Activated T-helper 1 cell treated with anti-CD3 and anti-CD28 coated beads, Interleukin-12 subunit alpha, Interleukin-12 subunit beta, Interleukin-2, Interleukin-4 antibody, amounts not matched to agents 30 ng/mL and 10 ng/mL and 1 ng/mL, durations not matched to agents 14 hours and 24 hours and 36 hours (primary cell): Measurements from ENCODE around the gene ADPGK. TPM values are rescaled to one million over a fixed set of nuclear protein-coding genes. Genes with fewer than 3 reads are reported as not detected.

ENCODE experiments used
- DNase-seq: peaks from one replicate; pipeline ENCODE4 v3.0.0; 2021; ENCODE audit warnings: low spot score
- H3K27ac Mint-ChIP-seq: one replicate; pipeline ENCODE4 v1.8.0; 2021; ENCODE audit warnings: mild to moderate bottlenecking, mixed read lengths
- H3K27me3 Mint-ChIP-seq: one replicate; pipeline ENCODE4 v1.8.0; 2022; ENCODE audit warnings: mild to moderate bottlenecking, moderate library complexity, mixed read lengths; ENCODE audit not compliant: insufficient read depth
- H3K36me3 Mint-ChIP-seq: one replicate; pipeline ENCODE4 v1.8.0; 2021; ENCODE audit warnings: low read depth, mixed read lengths
- H3K4me1 Mint-ChIP-seq: one replicate; pipeline ENCODE4 v1.8.0; 2021; ENCODE audit warnings: low read depth, mixed read lengths
- H3K4me3 Mint-ChIP-seq: one replicate; pipeline ENCODE4 v1.8.0; 2021; ENCODE audit warnings: mild to moderate bottlenecking, moderate library complexity, mixed read lengths
- H3K9me3 Mint-ChIP-seq: one replicate; pipeline ENCODE4 v1.8.0; 2021; ENCODE audit warnings: mixed read lengths
- intact Hi-C: fragments of 100-400 bp; cut with micrococcal nuclease; formaldehyde crosslinking; loops from one replicate; pipeline ENCODE4 v1.15.1; 2024
- total RNA-seq: library from RNA; stranded (reverse); gene quantifications from 2 replicates; pipeline ENCODE4 v1.2.3, GENCODE V29; 2022

The ADPGK gene
- total RNA-seq, 1 donor from 2014 or later, result 94.0 TPM

GRCh38 chr15:72760590-72761260 is 22.8 kb downstream of the ADPGK start:
- H3K27me3 Mint-ChIP-seq, result no peaks in the 10 kb centered on the region
- H3K27ac Mint-ChIP-seq, result no peak overlapping the region
- peaks cover 61% of the 10 kb centered on the region for H3K36me3 Mint-ChIP-seq
- no peaks in the 10 kb centered on the region for H3K9me3 Mint-ChIP-seq
- no peak for DNase-seq
- intact Hi-C loops, result no loop called here
- H3K4me1 Mint-ChIP-seq, result peaks cover 45% of the 10 kb centered on the region
- no peak overlapping the region for H3K4me3 Mint-ChIP-seq

GRCh38 chr15:72758182-72758581 is 25.4 kb downstream of the ADPGK start:
- Mint-ChIP-seq H3K9me3 (no peaks in the 10 kb centered on the region), H3K27ac (no peak overlapping the region), H3K36me3 (peaks cover 64% of the 10 kb centered on the region), H3K4me1 (peaks cover 42% of the 10 kb centered on the region), H3K4me3 (no peak overlapping the region), H3K27me3 (no peaks in the 10 kb centered on the region)
- DNase-seq, result no peak
- intact Hi-C loops, result no loop called here

GRCh38 chr15:72754096-72754495 is 29.5 kb downstream of the ADPGK start:
- Mint-ChIP-seq H3K4me3 (no peak overlapping the region), H3K4me1 (peaks cover 41% of the 10 kb centered on the region), H3K36me3 (peaks cover 61% of the 10 kb centered on the region), H3K27ac (no peak overlapping the region), H3K9me3 (no peaks in the 10 kb centered on the region), H3K27me3 (no peaks in the 10 kb centered on the region)
- DNase-seq, result no peak
- intact Hi-C loops, result no loop called here

GRCh38 chr15:72751751-72752455 is 31.7 kb downstream of the ADPGK start:
- Mint-ChIP-seq H3K9me3 (no peaks in the 10 kb centered on the region), H3K27me3 (no peaks in the 10 kb centered on the region), H3K4me1 (peaks cover 28% of the 10 kb centered on the region), H3K27ac (no peak overlapping the region), H3K4me3 (no peak overlapping the region), H3K36me3 (peaks cover 55% of the 10 kb centered on the region)
- DNase-seq, result no peak
- intact Hi-C loops, result no loop called here

GRCh38 chr15:72749700-72750099 is 33.9 kb downstream of the ADPGK start:
- no peaks in the 10 kb centered on the region for H3K9me3 Mint-ChIP-seq
- peaks cover 46% of the 10 kb centered on the region for H3K36me3 Mint-ChIP-seq
- H3K4me3 Mint-ChIP-seq, result no peak overlapping the region
- H3K27ac Mint-ChIP-seq, result no peak overlapping the region
- no peak for DNase-seq
- intact Hi-C loops, result no loop called here
- H3K27me3 Mint-ChIP-seq, result no peaks in the 10 kb centered on the region
- peaks cover 28% of the 10 kb centered on the region for H3K4me1 Mint-ChIP-seq

- Mint-ChIP-seq H3K27me3 (no peaks in the 10 kb centered on the region), H3K4me3 (peak overlapping the region; percentile 26), H3K27ac (peak overlapping the region; percentile 41), H3K9me3 (no peaks in the 10 kb centered on the region), H3K4me1 (peaks cover 39% of the 10 kb centered on the region), H3K36me3 (peaks cover 57% of the 10 kb centered on the region)
- DNase-seq, result no peak
- intact Hi-C loops, result loop anchor here (1.0 to 5.0 kb wide), 2 partner anchors 44 to 53 kb away; partner anchors contain the start of genes BBS4 and HIGD2B
Measured at GRCh38 chr15:72740219-72740618, 43.3 kb downstream of the ADPGK start.

- H3K9me3 Mint-ChIP-seq, result no peaks in the 10 kb centered on the region
- intact Hi-C loops, result no loop called here
- no peak overlapping the region for H3K27ac Mint-ChIP-seq
Measured at GRCh38 chr15:72737723-72738122, 45.8 kb downstream of the ADPGK start.

GRCh38 chr15:72737061-72737460 is 46.5 kb downstream of the ADPGK start:
- Mint-ChIP-seq H3K9me3 (no peaks in the 10 kb centered on the region), H3K27ac (no peak overlapping the region), H3K4me1 (peaks cover 47% of the 10 kb centered on the region), H3K36me3 (peaks cover 60% of the 10 kb centered on the region), H3K27me3 (no peaks in the 10 kb centered on the region), H3K4me3 (no peak overlapping the region)
- DNase-seq, result no peak
- intact Hi-C loops, result no loop called here

More at GRCh38 chr15:72737723-72738122, 45.8 kb downstream of the ADPGK start:
- H3K36me3 Mint-ChIP-seq, result peaks cover 64% of the 10 kb centered on the region
- no peak for DNase-seq
- no peaks in the 10 kb centered on the region for H3K27me3 Mint-ChIP-seq
- H3K4me3 Mint-ChIP-seq, result no peak overlapping the region
- H3K4me1 Mint-ChIP-seq, result peaks cover 48% of the 10 kb centered on the region

- no peak for DNase-seq
- Mint-ChIP-seq H3K27me3 (no peaks in the 10 kb centered on the region), H3K9me3 (no peaks in the 10 kb centered on the region), H3K4me1 (peaks cover 28% of the 10 kb centered on the region), H3K4me3 (no peak overlapping the region), H3K27ac (no peak overlapping the region), H3K36me3 (peaks cover 51% of the 10 kb centered on the region)
- intact Hi-C loops, result no loop called here
Measured at GRCh38 chr15:72735111-72735510, 48.4 kb downstream of the ADPGK start.

- DNase-seq, result no peak
- Mint-ChIP-seq H3K27ac (no peak overlapping the region), H3K4me3 (no peak overlapping the region), H3K36me3 (peaks cover 44% of the 10 kb centered on the region), H3K4me1 (peaks cover 18% of the 10 kb centered on the region), H3K9me3 (no peaks in the 10 kb centered on the region), H3K27me3 (no peaks in the 10 kb centered on the region)
- intact Hi-C loops, result no loop called here
Measured at GRCh38 chr15:72733941-72734738, 49.4 kb downstream of the ADPGK start.

- Mint-ChIP-seq H3K9me3 (no peaks in the 10 kb centered on the region), H3K4me1 (peaks cover 9% of the 10 kb centered on the region), H3K4me3 (no peak overlapping the region), H3K27me3 (no peaks in the 10 kb centered on the region), H3K36me3 (peaks cover 36% of the 10 kb centered on the region), H3K27ac (no peak overlapping the region)
- intact Hi-C loops, result no loop called here
- DNase-seq, result no peak
Measured at GRCh38 chr15:72732516-72732915, 51.0 kb downstream of the ADPGK start.

- Mint-ChIP-seq H3K27ac (no peak overlapping the region), H3K36me3 (peaks cover 31% of the 10 kb centered on the region), H3K4me1 (peaks cover 9% of the 10 kb centered on the region), H3K27me3 (no peaks in the 10 kb centered on the region), H3K4me3 (no peak overlapping the region), H3K9me3 (no peaks in the 10 kb centered on the region)
- intact Hi-C loops, result no loop called here
- DNase-seq, result no peak
Measured at GRCh38 chr15:72732086-72732485, 51.5 kb downstream of the ADPGK start.

GRCh38 chr15:72728821-72729220 is 54.7 kb downstream of the ADPGK start:
- no peaks in the 10 kb centered on the region for H3K9me3 Mint-ChIP-seq
- H3K4me1 Mint-ChIP-seq, result peaks cover 4% of the 10 kb centered on the region
- no peak overlapping the region for H3K27ac Mint-ChIP-seq
- H3K36me3 Mint-ChIP-seq, result peaks cover 12% of the 10 kb centered on the region
- no peak overlapping the region for H3K4me3 Mint-ChIP-seq
- H3K27me3 Mint-ChIP-seq, result no peaks in the 10 kb centered on the region
- intact Hi-C loops, result loop anchor here (10.0 kb wide), 1 partner anchor 326 kb away; the partner anchor contains the start of gene NEO1
- no peak for DNase-seq
